ENCODE data around the gene ADCY7. TPM values are rescaled to one million over a fixed set of nuclear protein-coding genes. Genes with fewer than 3 reads are reported as not detected.

Gene ADCY7
- total and polyA plus RNA-seq, 2 of the 4 experiments (the other 2 are of a cell fraction): 15.2 to 17.1 TPM

GRCh38 chr16:50267151-50267631, 840 bp downstream of the ADCY7 start:
- peak overlapping the region; percentile 65 for H3K14ac ChIP-seq (replicated peaks; ENCODE audit: low read depth, low read length)
- H4K20me1 ChIP-seq (ENCODE audit: insufficient read depth, low read length): no peaks in the 10 kb centered on the region; the same call in 1 of the 2 replicates
- peak overlapping the region; percentile 73 for H2AK9ac ChIP-seq (replicated peaks; ENCODE audit: low read depth, low read length, poor library complexity)
- peak overlapping the region; percentile 77 for H2AFZ ChIP-seq (replicated peaks; ENCODE audit: low read length, poor library complexity)
- H3K27me3 ChIP-seq (ENCODE audit: control insufficient read depth, insufficient read depth, low read length): peaks cover 1% of the 10 kb centered on the region; the same call in 1 of the 2 replicates
- peak overlapping the region; percentile 81 for H4K91ac ChIP-seq (ENCODE audit: insufficient read depth, low read depth, low read length)
- CTCF ChIA-PET: no interaction called here
- peak overlapping the region; percentile 69 for H3K4ac ChIP-seq (ENCODE audit: low read depth, low read length)
- H3K4me2 ChIP-seq (ENCODE audit: low read depth, low read length): peak overlapping the region; percentile 50
- peaks cover 2% of the 10 kb centered on the region; the same call in 1 of the 2 replicates for H3K36me3 ChIP-seq (ENCODE audit: control insufficient read depth, insufficient read depth, low read length)
- no peaks in the 10 kb centered on the region for H3K9me3 ChIP-seq (ENCODE audit: control insufficient read depth, insufficient read depth, low read length)
- H2BK120ac ChIP-seq (ENCODE audit: low read depth, low read length): peak overlapping the region; percentile 75
- H2BK15ac ChIP-seq (ENCODE audit: low read depth, low read length): peak overlapping the region; percentile 88; the same call in 1 of the 3 replicates
- no peak overlapping the region for H3K9ac ChIP-seq (ENCODE audit: low read depth, low read length)
- dilution Hi-C loops (cut with HindIII; ENCODE audit: low sequenced_read_pairs, unreplicated experiment): no loop called here
- peaks cover 19% of the 10 kb centered on the region for H3K4me1 ChIP-seq (ENCODE audit: control insufficient read depth, insufficient read depth, low read length)
- H3K18ac ChIP-seq (ENCODE audit: low read depth, low read length): no peak overlapping the region
- H3K23ac ChIP-seq (ENCODE audit: low read depth, low read length): peak overlapping the region; percentile 17; the same call in 1 of the 2 replicates
- no peak for ATAC-seq (ENCODE audit: low read depth)
- no peak overlapping the region for H2BK5ac ChIP-seq (ENCODE audit: low read depth, low read length, poor library complexity, severe bottlenecking)
- no peak overlapping the region for H3K27ac ChIP-seq (ENCODE audit: insufficient read depth, low read length)
- TF ChIP-seq SMC3 (IDR thresholded peaks at IDR 0.05; ENCODE audit: low read depth, low read length) (no peak), CHD1 (IDR thresholded peaks at IDR 0.05; ENCODE audit: low read depth, low read length) (no peak), CEBPB (IDR thresholded peaks at IDR 0.05; ENCODE audit: low read depth, low read length) (no peak), BHLHE40 (IDR thresholded peaks at IDR 0.05; ENCODE audit: low read depth, low read length) (no peak), USF2 (IDR thresholded peaks at IDR 0.05; ENCODE audit: low read depth, low read length) (no peak)
- H3K9me1 ChIP-seq (ENCODE audit: insufficient read depth, low read length): peaks cover 13% of the 10 kb centered on the region; the same call in 1 of the 2 replicates
- peak overlapping the region; percentile 7; the same call in 1 of the 2 replicates for H4K5ac ChIP-seq (ENCODE audit: low read depth, low read length)
- H3K4me3 ChIP-seq (ENCODE audit: insufficient read depth, low read depth, low read length): no peak overlapping the region
- POLR2A ChIA-PET (ENCODE audit: unreplicated experiment): no interaction called here
- peaks cover 16 to 37% of the 10 kb centered on the region in 2 experiments; a peak in 3 of 4 replicates for H3K79me1 ChIP-seq (ENCODE audit: low read depth in 1 of 2, low read length in 2 of 2)
- H2BK20ac ChIP-seq (ENCODE audit: low read depth, low read length): peak overlapping the region; percentile 60
- no TSS peak for BruUV-seq (replicated peaks)
- peak overlapping the region; percentile 70 for H3K56ac ChIP-seq (ENCODE audit: extremely low read depth, insufficient read depth, low read length)
- peak overlapping the region; percentile 90 to 91 for H4K8ac ChIP-seq (ENCODE audit: low read depth in 2 of 2, low read length in 2 of 2)
- H2AK5ac ChIP-seq (ENCODE audit: low read depth, low read length): peak overlapping the region; percentile 92
- in situ Hi-C loops (cut with MboI; ENCODE audit: low sequenced_read_pairs): no loop called here
- no peak for DNase-seq
- WGBS, 2 experiments (ENCODE audit: extremely low coverage in 2 of 2, insufficient read length in 1 of 2): 100% methylated on average over 1 of the region's 8 CpGs; no CpG with 5 or more reads in 1 of the 2 experiments
- intact Hi-C loops (cut with micrococcal nuclease): loop anchor here (5.0 kb wide), 1 partner anchor 35 kb away; no protein-coding TSS in a partner anchor

All from IMR-90 (cell line).